COLO668 (cell line): ENCODE results near the gene FAM184B.

Source experiments
- DNase-seq: peaks from one replicate; lab custom pipeline; 2025; ENCODE audit not compliant: unreplicated experiment; lab: John Stamatoyannopoulos, UW

FAM184B gene

GRCh38 chr4:17587094-17587822, 194.2 kb downstream of the FAM184B start:
- no peak for DNase-seq

DNA sequence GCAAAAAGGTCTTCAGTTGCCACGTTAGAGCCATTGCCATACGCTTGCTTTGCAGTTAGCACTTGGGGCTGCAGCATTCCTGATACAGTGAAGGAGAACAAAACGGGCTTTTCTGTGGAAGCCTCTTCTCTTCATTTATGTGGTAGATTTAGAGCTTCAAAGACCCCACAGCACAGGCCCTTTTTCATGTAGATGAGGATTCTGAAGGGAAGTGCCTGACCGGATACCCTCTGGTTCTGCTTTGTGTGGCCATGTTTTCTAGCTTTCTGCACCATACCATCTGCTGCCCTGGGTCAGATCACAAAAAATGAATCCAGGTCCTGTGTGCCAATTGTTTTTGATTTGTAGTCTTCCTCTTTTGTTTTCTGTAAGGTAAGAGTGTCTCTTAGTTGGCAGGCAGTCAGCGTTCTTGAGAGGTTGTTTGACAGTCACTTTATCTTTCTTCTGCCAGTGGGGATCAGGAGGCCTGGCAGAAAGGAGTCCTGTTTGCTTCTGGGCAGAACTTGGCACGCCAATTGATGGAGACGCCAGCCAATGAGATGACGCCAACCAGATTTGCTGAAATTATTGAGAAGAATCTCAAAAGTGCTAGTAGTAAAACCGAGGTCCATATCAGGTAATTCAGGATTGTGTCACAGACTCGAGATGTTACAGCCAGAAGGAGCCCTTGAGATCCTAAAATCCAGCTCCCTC, 196.8 kb downstream of the FAM184B start:
- DNase-seq: no peak

DNA sequence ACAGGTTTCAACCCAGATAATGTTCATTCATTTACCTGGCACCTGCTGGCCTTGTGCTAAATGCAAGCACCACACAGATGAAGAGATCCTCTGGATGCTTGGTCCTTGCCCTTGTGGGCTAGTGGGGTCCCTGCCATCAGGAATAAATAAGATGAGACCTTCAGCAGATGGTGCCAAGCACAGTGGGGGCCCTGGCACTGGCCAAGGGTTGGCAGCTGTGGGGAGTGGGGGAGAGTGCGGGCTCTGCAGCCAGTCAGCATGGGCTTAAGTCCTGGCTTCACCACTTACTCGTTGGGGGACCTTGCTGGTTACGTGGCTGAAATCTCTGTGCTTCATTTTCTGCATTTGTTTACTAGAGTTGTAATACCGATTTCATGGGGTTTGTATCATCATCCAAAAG, 197.5 kb downstream of the FAM184B start:
- no peak for DNase-seq

GRCh38 chr4:17583276-17583675, 198.1 kb downstream of the FAM184B start:
- DNase-seq: no peak

GRCh38 chr4:17580969-17581368, 200.5 kb downstream of the FAM184B start:
- DNase-seq: no peak
